Activated CD4-positive, alpha-beta T cell treated with anti-CD3 and anti-CD28 coated beads for 1 hour (primary cell): ENCODE measurements around the gene GRIA4.
"Not testable (repeated sequence)": the region's sequence is repeated elsewhere in the genome, so short reads cannot be mapped to it uniquely, and the experiment has no call there.

Experiments
- DNase-seq: peaks from one replicate; pipeline ENCODE4 v3.0.0-alpha.2; 2020

GRIA4 gene

DNA sequence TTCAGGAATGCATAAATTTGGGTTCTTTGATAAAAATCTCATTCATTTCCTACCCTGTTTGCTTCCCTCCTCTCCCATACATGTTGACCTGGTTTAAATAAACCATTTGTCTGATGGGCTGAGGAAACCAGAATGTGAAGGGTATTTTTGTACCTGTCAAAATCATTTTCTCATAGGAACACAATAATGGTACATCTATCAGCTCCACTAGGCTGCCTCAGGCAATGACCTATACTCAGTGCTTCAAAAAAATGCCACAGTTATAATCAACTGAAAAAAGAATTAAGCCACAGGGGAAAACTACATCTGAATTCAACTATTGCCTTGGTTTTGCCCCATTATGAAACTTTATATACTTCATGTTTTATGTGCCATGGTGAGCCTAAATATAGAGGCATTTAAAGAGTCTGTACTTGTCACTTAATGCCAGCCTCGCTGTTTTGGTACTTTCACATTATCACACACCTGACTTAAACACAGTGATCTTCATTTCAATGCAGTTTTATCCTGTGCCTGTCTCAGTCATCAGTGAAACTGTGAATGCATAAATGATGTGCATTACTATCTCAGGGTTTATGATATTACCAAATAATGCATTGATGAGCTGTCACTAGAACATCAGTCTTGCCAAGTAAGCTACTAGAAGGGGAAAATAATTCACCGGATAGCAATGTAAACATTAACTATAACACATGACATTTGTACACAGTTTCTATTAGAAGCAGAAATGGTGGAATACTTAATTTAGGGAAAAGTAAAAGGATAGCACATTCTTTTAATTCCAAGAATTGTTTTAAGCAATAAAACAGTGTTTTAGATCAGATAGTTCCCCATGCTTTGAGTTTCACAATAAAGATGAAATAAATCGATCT lies 319.4 kb downstream of the GRIA4 start:
- DNase-seq = no peak

DNA sequence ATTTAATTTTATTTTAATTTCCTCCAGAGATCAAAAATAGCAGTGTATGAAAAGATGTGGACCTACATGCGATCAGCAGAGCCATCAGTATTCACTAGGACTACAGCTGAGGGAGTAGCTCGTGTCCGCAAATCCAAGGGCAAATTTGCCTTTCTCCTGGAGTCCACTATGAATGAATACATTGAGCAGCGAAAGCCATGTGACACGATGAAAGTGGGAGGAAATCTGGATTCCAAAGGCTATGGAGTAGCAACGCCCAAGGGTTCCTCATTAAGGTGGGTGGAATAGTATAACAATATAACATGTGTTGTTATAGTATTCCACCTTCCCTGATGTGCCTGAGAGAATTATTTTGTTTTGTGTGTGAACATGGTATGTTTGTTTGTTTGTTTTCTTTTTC lies 323.8 kb downstream of the GRIA4 start:
- no peak for DNase-seq

DNA sequence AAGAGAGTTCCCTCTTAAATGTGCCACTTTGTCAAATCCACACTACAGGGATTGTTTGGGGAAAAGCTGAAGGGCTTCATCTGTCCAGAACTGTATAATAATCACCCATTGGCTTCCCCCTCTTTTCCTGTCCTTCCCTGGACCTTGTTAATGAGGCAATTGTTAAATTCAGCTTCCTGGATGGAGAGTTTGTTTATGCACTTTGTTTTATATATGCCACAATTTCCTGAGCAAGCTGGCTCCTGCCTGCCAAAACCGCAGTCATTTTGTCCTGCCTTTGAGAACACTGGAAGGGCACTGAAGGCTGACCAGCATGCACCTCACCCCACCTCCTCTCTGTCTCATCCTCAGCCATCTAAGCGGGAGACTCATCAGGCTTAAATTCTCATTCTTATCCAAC lies 325.9 kb downstream of the GRIA4 start:
- no peak for DNase-seq

DNA sequence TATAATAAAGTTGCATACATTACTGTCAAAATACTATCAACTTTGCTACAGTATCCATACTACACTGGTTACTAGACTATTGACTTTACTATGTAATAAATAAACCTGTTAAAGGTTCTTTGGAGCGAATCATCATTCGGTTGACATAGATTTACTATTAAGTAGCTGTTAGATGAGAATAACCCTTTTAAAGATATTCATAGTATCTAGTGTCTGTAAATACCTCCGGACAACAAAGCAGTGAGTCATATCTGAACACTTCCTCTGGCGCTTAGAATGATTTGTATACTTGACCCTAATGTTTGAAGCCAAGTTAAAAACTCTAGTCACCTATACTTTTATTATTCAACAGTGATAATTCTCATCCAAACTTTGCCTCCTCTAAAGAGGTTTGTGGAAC lies 327.5 kb downstream of the GRIA4 start:
- no peak for DNase-seq

DNA sequence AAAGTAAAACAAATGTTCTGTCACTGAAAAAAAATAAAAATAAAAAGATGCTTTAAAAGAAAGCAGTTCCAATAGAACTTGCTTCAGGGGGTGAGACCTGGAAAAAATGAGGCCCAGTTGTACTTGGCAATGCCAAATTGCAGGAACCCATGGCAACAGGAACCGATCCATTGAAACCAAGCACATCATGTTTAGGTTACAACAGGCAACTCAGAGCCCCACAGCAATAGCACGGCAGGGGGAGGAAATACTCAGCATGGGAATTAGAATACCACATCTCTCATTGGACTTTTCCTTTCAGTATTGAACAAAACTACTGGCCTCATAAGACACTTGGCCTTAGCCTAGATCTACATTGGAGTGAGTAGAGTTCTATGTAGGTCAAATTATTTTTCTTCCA lies 327.9 kb downstream of the GRIA4 start:
- DNase-seq = no peak

DNA sequence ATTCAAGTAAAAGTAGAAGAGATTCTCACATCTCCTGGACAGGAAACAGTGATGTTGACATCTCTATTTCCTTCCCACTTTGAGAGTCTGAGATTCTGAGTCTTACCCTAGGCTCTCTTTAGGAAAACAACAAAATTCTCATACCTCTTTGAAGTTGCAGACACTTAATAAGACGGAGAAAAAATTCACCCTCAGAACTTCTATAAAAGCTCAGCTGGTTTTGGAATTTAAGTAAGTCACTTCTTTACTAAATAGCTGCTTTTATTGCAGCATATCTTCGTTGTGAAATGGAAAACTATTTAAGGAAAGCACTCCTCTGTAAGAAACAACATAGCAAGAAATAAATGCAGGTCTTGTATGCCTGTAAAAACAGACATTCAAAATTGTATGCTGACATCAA lies 333.0 kb downstream of the GRIA4 start:
- no peak for DNase-seq

DNA sequence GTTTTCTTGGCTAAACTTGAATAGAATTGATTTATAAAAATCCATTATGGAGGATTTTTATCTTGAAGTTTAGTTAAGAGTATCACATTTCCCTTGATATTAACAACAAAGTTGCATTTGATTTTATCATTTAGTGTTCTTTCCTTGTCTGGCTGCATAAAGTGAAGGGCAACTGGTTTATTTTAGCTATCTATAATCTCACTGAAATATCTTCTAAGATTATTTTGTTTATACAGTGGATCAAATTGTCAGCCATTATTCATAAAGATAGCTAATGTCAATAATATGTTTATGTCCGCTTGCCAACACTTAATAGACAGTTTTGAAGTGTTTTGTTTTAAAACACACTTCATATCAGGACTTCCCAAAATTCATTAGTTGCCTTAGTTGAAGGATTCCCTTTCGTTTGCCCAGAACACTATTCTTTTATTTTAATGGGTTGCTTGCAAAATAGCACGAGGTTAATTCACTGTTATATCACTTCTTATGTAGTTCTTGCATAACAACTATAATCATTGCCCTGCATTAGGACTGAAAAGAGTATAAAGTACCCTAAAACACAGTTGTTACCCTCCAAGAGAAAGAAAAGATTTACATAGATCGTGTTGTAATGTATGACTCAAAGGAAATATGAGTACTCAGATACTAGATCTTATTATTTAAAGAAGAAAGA lies 339.2 kb downstream of the GRIA4 start:
- no peak for DNase-seq

DNA sequence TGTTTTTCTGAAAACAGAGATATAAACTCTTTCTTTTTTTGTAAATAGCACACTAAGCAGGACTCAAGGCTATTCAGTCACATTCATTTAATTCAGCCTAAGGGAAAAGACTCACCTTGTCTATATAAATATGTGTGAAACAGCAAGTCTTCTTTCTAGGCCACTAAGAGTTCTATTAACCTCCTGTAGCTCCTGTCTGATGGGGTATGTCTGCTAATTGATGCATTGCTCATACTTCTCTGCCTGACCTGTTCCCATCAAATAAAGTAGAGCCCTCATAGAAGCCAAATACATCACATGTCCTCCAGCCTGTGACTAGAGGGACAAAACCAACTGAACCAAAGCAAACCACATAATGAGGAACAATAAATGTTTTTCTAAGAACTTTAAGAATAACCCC lies 344.0 kb downstream of the GRIA4 start:
- DNase-seq = no peak

DNA sequence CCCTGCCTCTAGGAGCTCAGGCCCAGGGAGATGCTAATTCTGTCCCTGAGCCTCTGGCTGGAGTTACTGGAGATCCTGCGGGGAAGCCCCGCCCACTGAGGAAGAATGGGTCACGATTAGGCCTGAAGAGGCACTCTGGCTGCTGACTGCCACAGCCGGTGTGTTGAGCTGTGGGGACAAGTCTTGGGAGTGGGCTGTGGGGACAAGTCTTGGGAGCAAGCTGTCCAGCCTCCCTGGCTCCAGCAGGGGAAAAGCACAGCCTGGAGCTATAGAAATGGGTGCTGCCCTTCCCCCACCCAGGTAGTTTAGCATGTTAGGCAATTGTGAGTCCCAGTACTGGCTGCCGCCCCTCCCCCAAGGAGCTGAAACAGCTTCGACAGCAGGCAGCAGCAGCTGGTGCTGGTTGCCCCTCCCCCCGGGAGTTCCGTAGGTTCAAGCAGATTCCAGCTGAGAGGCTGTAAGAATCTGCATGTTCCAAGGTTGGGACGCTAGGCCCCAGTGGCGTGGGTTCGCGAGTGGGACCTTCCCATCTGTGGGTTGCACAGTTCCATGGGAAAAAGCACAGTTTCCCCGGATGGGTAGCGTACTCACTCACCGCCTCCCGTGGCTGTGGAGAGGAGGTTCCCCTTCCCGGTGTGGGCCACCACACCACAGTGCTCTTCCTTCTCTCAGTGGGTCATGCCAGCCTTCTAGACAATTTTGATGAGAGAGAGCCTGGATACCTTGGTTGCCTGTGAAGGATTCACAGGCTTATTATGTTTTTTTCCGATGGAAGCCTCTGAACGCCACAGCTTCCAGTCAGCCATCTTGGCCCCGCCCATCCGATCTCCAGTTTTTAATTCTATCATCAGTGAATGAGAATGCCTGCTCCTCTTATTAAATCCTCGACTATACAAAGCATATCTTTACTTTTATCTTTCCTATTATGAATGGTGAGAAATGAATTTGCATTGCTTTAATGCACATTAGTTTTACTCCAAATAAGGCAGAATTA lies 350.7 kb downstream of the GRIA4 start:
- no peak for DNase-seq

DNA sequence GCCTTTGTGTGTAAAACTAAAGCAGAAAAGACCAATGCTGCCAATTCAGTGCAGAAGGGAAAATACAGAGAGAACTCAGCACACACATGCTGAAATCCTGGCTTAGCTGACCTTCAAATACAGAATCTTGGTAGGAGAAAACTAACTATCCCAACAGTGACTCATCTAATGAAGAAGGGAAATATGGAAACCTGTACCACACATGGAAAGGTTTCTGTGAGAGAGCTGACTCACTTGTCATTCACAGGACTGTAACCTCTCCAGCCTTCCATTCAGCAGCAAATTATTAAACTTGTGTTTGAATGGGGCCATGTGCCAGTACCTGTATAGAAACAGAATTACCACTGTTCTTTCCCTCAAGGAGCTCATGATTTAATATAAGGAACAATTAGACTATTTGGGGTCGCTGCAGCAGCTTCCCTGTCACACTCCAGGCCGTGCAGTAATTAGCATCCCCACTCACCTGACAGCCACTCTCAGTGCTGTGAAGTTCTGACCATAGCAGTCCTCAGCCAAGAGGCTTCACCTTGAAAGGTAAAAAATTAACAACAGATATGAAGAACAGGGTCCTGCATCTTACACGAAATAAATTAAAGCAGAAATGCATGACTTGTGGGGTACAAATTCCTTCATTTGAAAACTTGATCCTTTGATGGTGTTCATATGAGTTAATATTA lies 358.3 kb downstream of the GRIA4 start:
- no peak for DNase-seq

DNA sequence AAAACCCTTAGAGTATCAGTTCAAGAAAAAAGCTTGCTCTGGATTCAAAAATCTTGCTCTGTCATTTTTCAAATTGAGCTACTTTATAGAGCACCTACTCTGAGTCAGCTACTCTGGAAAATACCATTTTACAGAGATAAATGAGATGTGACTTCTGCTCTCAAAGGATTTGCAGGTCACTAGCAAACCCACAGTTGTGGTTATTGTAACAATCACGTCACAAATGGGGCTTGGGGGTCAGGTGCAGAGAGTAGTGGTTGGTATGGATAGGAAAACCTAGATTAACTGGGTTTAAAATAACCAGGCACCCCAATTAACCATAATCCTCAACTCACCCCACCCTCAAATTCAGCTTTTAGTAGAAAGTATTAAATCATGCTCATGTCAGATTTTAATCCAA lies 359.9 kb downstream of the GRIA4 start:
- no peak for DNase-seq

DNA sequence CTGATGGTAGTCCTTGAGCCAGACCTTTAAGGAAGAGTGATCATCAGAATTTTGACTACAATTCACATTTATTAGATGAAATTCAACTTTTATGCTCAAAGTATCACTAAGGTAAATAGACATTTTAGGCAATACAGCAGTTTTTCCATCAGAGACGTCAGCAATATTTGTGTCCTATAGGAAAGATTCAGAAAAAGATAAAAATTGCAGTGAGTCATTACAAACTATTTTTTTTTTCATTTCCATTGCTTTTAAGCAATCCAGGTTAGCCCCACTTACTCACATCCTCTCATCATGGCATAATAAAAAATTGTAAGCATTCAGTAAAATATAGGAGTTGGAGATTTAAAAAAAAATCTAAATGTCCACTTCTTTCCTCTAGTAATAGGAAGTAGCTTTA lies 365.3 kb downstream of the GRIA4 start:
- no peak for DNase-seq

DNA sequence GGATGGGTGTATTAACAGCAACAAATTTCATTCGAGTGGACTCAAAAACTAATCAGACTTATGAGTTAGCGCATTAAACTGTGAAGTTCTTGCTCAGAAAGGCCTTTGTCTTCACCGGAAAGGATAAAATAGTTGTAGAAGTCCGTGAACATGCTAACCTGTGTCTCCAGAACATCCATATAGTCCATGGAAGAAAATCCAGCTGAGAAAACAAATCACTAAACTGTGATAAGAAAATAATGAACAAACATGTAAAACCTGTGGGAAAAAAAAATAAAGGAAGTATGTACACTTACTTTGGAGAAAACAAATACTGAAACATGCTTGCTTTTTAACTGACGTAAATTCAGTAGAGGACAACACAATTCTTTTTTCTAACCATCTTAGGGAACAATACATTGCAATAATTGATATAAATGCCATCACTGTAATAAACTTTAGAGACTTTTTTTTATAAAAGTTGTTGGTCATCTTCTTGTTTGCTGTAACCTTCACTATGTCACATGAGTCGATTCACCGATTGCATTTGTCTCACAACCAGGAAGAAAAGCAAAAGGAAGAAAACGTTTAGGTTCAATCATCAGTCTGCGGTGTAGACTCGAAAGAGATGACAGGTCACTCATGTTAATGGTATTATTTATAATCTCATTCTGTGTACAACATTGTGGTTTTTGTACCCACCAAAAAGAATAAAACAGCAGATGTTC lies 370.3 kb downstream of the GRIA4 start:
- no peak for DNase-seq

DNA sequence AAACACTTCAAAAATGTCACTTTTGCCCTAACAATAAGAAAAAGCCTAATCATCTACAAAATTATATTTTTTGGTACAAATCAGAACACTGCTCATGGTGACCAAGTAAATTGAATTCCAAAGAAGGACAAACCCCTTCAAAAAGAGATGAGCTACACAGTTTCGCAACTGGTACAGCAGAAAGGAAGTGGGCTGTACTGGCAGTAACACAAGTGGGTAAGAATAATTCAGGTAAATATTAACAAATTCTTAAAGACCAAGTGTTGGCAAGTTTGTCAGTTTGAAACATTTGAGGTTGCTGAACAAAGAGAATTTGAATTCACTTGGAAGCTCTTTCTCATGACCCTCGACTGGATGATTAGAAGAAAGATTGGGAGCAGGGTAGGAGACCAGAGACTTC lies 376.7 kb downstream of the GRIA4 start:
- no peak for DNase-seq

DNA sequence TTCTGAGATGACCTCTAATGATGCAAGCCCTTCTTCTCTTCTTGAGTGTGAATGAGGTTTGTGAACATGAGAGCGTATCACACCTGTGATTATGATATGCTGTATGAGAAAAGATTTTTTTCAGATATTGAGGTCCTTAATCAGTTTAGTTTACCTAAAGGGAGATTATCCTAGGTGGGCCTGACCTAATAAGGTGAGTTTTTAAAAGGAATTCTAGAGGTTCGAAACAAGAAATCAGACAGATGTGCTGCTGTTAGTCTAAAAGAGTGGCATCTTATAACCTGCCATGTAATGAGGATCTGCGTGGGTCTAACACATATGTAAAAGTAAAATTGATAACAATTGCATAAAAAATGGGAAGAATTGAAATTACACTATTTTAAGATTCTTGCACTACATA lies 378.3 kb downstream of the GRIA4 start:
- no peak for DNase-seq

DNA sequence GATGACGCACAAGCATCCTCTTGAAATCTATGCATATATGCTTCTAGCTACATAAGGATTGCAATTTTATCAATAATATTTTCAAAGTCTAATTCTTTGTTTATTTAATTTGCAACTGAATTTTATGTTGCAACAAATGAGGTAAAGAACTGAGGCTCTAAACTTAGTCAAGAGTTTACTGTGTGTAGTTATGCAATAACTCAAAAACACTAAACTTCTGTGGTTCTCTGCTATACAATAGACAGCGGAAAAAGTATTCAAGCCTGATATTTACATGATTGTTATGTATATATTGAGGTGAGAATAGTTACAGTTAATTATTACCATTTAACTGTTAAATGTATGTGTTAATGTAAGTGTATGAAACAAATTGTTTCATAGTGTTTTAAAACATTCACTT lies 379.3 kb downstream of the GRIA4 start:
- DNase-seq = no peak

DNA sequence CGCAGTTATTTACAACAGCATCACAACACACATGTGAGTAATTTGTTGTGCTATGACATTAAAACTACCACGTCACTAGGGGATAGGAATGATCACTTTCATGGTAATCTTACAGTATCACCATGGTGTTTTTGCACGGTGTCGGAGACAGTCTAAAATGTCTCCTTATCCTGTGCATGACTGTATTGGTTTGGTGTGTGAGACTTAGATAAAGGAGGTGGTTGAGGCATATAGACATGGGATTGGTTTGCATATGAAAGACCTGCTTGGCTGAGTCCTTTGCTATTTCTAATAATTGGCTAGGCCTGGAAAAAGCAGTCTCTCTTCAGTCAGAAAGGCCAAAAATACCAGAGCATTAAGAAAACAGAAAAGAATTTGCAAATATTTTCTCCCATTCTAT lies 382.0 kb downstream of the GRIA4 start:
- no peak for DNase-seq

DNA sequence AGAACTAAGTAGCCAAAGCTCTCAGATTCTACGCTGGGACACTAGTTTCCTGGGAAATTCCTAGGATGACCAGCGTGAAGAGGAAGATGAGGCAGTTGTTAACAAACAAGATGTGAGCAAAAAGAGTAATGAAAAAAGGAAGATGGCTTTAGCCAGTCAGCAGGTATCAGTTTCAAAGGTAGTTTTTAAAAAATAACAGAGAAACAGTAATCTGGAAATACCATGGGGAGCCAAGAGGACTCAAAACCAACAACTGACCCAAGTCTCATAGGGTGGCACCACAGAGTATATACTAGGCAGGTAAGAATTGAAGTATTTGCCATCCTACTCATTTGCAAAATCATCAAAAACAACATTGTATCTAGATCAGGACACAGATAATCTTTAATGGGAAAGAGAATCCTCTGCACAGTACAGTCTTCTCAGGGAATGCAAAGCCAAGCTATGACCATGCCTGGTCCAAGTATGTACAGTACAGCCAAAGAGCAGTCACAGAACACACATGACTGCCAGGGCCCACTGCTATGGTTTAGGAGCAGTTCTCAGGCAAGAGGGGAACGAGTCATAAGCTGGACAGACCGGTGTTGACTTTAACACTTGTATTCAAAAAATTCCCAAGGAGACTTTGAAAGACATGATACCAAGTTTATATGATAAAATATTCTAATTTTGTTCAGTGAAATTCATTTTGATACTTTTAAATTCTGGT lies 391.6 kb downstream of the GRIA4 start:
- DNase-seq = no peak

DNA sequence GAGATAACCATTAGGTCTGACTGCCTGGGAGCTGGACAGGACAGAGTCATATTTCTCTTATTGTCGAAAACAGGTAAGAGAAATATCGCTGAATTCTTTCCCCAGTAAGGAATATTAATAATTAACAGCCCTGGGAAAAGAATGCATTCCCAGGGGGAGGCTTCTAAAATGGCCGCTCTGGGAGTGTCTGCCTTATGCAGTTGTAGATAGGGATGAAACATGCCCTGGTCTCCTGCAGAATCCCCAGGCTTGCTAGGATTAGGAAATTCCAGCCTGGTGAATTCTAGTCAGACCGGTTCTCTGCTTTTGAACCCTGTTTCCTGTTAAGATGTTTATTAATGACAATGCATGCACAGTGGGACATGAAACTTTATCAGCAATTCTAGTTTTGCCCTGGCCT lies 393.2 kb downstream of the GRIA4 start:
- not testable (repeated sequence) for DNase-seq

DNA sequence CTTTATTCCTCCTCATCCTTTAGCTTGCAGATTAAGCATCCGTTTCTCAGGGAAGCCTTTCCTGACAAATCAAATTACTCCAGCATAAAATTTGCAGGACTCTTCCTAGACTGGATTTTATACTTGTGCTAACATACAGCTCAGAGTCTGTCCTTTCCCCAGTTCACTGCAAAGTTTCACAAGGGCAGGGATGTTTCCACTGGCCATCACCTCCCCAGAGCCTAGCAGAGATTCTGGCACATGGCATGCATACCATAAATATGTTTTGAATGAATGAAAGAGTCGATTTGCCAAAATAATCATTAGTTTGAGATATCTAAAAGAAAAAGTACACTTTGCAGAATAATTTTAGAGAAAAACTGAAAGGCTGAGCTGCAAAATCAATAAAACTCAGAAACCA lies 401.6 kb downstream of the GRIA4 start:
- DNase-seq = no peak

DNA sequence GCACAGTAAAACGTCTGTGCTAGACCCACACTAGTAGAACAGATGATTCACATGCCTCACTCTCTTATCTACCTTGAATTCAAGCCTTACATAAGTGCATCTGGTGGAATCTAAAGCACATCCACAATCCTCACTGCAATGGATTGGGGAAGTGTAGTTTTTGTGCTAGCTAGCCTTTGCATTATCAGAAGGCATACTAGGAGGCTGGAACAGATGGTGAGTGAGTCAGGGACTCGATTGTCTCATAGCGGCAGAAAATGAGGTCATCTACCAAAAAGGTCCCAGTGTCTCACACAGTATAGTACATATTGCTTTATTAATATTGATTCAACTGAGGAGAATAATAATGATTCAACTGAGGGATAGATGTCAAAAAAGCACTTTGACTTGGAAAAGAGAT lies 402.9 kb downstream of the GRIA4 start:
- no peak for DNase-seq
